CD4-positive, alpha-beta T cell treated with Interferon alpha-2 for 1 hour (primary cell): ENCODE data around the gene PSMG2.

ENCODE experiments used
- DNase-seq, 2 donors: peaks; one replicate each; pipeline ENCODE4 v3.0.0-alpha.2; 2020 to 2022

Gene PSMG2, protein sequence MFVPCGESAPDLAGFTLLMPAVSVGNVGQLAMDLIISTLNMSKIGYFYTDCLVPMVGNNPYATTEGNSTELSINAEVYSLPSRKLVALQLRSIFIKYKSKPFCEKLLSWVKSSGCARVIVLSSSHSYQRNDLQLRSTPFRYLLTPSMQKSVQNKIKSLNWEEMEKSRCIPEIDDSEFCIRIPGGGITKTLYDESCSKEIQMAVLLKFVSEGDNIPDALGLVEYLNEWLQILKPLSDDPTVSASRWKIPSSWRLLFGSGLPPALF

DNA sequence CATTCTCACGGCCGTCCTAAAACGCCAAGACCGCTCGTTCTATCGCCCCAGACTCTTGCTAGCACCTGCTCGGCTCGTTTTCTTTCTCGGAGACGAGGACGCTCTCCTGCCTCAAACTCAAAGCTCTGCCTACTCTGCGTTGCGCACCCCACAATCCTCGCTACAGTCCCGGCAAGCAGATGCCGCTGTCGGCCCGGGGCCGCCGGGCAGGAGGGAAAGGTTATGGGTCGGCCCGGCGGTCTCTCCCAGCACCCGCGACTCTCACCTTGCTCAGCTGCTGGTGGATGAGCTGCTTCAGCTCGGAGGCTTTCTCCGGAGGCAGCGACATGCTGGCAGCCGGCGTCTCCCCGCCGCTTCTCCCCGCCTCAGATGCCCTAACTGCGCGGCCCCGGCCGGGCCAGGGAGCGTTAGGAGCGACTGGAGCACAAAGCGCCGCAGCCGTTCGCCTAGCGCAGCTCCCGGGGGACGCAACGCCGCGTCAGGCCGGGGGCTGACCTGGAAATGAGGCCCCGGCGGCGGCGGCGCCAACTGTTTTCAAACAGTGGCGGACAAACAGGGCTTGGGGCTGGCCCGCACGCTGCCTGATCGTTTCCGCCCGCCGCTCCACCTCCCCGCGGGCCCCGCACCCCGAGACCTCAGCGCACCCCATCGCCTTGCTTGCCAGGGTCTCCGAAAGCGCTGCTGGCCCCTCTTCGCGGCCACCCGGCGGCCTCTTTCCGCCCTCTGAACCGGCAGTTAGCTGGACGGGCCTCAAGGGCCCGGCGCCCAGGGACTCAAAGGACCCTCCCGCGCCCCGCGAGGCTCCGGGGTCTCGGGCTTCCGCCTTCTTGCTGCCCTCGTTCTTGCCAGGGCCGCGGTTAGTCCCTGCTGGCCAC lies at the start of gene PSMG2, which contains the start of gene CEP76:
TSS of gene PSMG2 (plus strand) at position 822 of the 875 bp plus-strand sequence. CDS start 66 bp downstream, outside the sequence.
TSS of gene CEP76 (minus strand) at position 503 of the 875 bp plus-strand sequence. CDS start at position 328, 175 bp downstream.
- peak; percentile 85 to 87 for DNase-seq

DNA sequence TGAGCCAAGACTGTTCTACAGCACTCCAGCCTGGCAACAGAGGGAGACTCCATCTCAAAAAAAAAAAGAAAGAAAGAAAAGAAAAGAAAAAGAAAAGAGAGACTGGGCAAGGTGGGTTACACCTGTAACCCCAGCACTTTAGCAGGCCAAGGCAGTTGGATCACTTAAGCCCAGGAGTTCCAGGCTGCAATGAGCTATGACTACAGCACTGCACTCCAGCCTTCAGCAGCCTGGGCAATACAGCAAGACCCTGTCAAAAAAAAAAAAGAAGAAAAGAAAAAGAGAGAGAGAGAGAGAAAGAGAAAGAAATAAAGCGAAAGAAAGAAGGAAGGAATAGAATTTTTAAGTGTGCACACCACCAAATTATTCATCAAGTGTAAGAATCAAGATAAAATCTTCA lies 47.9 kb upstream of the PSMG2 start:
- DNase-seq = no peak

DNA sequence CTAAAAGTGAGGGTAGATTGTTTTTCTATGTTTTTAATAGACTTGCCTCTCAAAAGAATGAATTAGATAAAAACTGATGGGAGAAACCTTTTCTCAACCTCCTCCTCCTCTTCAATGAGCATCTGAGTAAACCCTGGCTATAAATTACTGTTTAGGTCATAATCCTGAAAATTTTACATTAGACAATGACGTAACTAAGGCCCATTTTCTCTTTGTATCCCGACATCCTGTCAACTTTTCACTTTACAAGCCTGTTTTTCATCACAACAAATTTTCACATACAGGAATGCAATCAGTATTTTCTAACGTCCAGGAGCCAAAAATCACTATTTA lies 46.3 kb upstream of the PSMG2 start:
- DNase-seq = no peak

DNA sequence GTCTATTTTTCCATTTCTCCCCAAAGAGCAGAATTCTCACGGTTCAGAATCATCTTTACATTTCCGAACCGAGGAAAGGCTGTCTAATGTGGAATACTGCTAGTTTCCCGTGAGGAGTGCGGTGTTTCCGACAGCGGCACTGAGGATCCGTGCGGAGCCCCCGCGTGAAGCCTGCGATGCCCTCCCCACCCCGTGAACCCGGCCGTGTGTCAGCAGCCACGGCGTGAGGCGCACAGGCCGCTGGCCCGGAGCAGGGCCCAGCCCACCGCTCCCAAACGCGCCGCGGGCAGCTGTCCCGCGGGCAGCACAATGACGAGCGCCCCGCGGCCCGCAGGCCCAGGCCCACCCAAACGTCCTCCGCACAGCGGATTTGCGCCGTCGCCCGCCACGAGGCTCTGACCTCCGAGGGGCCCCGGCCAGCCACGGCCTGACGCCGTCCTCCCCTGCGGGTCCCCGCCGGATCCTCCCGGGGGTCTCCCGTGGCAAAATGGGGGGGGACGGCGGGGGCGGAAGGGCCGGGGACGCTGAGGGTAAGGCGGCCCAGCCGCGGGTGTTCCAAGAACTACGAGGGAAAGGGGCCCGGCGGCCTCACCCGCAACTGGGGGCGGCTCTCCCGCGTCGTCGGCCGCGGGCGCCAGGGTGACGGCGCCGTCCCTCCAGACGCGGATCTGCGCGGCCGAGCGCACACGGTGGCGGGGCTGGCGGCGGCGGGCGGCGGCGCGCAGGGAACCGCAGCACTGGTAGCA lies 45.7 kb upstream of the PSMG2 start:
- DNase-seq = peak in 1 of 2 donors; percentile 8

DNA sequence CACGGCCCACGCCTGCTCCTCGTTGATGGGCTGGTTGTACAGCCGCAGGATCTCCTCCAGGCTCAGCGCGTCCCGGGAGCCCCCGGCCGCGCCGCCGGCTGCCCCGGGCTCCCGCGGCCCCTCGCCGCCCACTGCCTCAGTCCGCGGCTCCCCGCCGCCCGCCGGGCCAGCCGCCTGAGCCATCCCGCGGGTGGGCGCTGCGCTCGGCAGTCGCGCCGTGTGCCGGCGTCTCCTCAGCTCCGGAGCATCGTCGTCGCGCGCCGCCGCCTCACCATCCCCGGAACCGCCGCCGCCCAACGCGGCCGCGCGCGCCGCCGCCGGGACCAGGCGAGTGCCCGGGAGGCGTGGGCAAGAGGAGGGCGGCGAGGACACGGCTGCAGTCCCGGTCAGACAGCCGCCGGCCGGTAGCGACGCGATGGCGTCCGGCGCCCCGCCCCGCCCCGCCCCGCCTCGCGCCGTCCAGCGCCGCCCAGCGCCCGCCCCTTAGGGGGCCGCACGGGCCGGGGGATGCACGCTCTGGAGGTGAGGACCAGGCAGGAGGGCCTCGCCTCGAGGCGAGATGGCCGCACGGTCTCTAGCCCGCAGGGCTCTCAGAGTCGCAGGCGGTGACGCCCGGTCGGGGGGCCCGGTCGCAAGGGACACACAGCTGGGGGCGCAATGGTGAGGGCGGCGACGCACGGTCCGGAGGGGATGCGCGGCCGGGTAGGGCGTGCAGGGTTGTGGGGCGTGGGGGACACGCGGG lies 45.0 kb upstream of the PSMG2 start, which contains the start of gene SPIRE1:
TSS of gene SPIRE1 (minus strand) at position 424 of the 742 bp plus-strand sequence. CDS start at position 183, 241 bp downstream.
- peak; percentile 23 to 54 for DNase-seq

DNA sequence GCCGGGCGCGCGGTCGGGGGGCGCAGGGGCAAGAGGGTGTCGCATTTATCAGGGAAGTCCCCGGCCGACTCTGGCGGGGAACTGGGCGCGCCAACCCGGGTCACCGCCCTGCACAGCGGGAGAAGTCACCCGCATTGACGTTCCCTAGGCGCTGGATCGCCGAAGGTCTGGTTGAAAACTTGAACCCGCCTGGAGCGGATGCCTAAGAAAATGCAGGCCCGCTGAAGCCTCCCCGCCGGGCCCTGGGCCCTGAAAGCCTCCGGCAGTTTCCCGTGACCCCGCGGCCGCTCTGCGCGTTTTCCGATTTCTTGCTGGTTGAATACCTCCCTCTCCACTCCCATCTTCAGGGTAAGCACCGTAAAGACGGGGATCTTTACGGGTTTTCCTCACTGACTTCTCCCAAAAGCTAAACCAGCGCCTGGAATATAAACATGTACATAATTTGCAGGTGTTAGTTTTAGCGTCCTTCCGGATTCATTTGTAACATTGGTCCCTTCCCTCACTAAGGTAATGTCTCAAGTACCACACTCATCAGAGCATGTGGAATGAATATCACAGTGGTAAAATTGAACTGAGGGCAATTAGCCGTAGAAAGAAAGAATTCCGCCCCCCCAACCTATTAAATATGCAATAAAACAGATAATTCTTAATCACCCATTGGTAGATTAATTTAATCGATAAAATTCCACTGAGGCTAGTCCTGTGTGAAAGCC lies 44.3 kb upstream of the PSMG2 start:
- DNase-seq = peak in 1 of 2 donors; percentile 35

DNA sequence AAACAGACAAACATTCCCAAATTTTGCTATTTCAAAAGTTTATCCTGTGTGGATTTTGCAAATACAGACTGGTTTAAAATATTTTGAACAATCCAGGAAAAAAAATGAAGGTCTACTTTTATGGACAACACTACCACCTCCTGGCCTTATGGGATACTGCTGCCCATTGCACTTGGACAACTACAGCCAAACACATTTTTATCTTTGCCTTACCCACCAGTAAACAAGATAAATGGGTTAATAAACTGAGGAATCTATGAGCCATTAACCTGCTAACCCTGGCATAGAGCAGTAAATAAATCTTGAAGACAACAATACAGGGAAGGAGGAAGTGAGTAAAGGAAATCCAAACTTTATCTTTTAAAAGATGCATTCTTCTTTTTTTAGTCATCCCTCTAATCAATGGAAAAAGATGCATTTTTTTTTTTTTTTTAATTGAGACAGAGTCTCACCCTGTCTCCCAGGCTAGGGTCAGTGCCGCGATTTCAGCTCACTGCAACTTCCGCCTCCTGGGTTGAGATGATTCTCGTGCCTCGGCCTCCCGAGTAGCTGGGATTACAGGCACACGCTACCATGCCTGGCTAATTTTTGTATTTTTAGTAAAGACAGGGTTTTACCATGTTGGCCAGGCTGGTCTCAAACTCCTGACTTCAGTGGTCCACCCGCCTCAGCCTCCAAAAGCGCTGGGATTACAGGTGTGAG lies 42.8 kb upstream of the PSMG2 start:
- peak; percentile 29 to 59 for DNase-seq

DNA sequence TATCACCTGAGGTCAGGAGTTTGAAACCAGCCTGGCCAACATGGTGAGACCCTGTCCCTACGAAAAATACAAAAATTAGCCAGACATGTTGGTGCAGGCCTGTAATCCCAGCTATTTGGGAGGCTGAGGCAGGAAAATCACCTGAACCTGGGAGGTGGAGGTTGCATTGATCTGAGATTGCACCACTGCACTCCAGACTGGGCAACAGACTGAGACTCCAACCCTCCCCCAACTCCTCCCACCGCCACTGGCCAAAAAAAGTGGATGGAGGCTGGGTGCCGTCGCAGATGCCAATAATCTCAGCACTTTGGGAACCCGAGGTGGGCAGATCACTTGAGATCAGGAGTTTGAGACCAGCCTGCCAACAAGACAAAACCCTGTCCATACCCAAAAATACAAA lies 34.8 kb upstream of the PSMG2 start:
- DNase-seq = no peak

DNA sequence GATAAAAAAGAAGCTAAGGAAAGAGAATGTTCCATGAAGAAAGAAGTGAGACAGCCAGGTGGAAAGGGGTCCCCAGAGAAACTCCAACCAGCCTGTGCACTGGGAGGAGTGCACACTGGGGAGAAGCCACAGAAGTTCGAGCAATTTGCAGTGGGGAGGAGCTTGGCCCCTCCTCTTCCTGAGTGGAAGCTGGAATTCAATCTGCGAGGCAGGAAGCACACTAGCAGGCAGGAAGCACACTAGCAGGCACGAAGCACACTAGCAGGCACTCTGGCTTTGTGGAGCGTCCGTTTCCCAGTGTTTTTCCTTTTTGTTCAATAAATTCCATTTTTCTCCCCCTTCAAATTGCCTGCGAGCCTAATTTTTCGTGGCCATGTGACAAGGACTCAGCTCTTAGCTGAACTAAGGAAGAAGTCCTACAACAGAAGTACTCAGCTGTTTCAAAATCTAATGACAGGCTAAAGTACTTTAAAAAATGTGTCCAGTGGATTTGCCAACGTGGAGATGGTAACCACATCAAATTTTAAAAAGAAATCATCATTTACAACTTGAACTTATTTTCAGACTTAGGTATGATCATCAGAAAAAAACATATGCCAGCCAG lies 23.6 kb upstream of the PSMG2 start:
- no peak for DNase-seq

DNA sequence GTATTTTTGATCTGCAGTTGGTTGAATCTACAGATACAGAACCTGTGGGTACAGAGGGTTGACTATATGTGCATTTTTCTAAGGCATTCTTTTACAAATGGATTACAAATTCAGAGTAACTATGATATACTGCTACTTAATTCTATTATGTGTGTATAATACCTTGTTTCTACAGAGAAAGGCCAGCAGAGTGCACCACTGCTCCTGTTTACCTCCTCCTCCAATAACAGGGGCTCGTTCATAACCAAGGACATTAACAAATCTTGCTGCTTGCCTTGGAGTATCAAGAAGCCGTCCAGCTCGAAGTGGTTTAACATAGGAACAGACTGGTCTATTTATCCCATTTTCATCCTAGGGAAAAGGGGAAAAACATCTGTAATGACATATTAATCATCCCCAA lies 16.7 kb upstream of the PSMG2 start:
- peak in 1 of 2 donors; percentile 1 for DNase-seq

DNA sequence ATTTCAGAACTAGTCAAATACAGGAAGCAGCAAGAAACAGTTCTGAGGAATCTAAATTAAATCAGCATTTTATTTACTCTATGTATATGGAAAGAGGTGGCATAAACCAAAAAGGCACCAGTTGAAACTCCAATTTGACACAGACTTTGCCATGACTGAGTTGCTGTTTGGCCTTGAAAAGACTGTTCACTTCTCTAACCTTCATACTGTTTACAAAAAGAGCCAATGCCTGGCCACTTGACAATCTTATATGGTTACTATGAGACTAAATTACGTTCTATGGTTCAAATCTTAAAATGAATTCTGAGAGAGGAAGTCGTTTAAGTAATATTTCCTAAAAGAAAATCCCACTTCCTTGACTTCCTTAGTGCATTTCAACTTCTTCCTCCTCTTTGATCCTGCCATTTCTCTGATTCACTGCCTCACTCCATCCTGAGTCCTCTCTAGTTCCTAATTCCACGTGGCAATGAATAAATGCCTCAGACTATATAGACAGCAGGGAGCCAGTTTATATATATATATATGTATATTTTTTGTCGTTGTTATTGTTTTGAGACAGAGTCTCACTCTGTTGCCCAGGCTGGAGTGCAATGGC lies 13.5 kb upstream of the PSMG2 start:
- no peak for DNase-seq

DNA sequence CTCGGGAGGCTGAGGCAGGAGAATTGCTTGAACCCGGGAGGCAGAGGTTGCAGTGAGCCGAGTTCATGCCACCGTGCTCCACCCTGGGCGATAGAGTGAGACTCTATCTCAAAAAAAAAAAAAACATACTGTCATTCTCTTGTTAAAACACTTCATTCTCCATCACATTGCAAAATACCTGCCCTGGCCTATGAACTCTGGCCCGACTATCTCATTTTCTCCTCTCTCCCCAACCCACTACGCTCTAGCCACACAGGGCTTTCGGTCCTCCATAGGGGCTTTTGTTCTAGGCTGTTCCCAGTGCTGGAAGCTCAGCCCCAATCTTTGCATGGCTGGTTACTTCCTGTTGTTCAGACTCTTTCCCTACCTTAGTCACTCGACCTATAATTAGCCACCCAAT lies 10.6 kb upstream of the PSMG2 start:
- DNase-seq = no peak

DNA sequence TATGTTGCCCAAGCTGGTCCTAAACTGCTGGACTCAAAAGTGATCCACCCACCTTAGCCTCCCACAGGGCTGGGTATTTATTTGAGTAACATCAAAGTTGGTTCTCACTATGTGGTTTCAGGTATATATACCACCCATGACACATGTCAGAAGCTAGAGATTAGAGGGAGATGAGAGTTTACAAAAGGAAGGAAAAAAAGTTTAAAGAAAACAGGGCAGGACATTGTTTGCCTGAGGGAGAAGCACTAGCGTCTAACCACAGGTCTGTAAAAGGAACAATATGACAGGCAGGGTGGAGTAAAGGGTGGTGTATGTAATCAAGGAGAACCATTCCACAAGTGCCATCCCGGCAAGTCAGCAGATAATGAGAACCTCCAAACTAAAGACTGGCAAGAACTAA lies 8.8 kb upstream of the PSMG2 start:
- no peak for DNase-seq

DNA sequence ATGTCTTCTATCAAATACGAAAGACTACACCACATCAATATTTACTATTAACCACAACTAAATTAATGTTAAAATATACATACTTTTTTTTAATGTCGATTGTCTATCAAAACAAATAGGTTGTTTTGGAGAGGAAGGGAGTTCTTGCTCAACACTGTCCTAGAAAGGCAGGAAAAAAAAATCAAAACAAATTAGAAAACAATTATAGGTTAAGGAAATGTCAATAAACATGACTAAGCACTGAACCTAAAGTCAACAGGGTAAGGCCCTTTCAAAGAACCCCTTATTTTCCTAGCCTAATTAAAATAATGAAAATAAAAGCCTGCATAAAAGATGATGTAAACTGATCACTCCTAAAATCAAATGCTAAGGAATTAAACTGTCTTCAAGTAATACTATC lies 3.1 kb upstream of the PSMG2 start:
- DNase-seq = no peak

DNA sequence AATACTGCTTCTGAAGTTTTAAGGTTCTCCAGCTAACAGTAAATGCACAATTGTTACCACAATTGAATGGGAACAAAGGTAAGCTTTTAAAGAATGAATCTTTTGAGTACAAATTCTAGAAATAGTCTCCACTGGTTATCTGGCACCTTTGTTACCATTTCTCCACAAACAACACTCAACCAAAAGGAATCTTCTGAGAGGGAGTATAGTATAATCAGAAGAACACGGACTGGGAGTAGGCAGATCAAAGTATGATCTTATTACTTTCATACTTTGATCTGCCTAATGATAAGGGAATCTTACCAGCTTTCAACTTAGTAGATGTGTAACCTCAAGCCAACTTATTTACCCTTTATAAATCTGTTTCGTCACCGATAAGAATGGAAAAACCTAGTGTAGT lies 1.7 kb upstream of the PSMG2 start:
- DNase-seq = peak in 1 of 2 donors; percentile 30

DNA sequence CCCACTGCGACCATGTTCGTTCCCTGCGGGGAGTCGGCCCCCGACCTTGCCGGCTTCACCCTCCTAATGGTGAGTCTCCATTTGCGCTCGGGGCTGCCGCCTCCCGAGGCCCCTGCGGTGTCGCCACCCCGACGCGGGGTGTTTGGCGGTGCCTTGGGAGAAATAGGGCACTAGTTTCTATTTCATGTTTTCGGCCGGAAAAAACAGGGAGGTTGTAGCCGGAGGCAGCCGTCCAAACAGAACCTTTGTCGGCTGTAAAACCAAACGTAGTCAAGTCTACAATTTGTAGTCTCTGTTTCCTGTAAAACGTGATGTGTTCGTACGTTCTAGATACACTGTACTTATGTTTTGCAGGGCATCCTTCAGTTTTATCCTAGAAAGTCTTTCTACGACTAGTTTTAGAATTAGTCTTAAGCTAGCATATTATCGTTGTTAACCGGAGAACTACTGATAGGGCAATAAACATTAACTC lies 290 bp downstream of the PSMG2 start:
- DNase-seq = no peak

DNA sequence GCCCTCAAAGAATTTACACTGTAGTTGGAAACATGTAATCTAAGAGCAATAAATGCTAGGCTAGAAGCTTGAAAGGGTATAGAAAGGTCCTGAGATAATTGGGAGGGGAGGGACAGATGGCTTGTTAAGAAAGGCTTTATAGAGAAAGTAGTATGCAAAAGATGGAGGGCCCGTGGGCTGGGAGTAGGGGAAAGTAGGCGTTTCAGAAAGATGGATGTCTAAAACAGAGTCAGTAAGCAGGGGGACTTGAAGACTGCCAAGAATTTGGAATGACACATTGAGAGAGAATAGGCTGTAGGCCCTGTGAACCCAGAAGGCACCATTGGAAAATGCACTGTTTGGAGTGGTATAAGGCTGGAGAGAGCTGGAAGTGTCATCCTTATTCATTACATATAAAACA lies 822 bp downstream of the PSMG2 start:
- peak in 1 of 2 donors; percentile 21 for DNase-seq

DNA sequence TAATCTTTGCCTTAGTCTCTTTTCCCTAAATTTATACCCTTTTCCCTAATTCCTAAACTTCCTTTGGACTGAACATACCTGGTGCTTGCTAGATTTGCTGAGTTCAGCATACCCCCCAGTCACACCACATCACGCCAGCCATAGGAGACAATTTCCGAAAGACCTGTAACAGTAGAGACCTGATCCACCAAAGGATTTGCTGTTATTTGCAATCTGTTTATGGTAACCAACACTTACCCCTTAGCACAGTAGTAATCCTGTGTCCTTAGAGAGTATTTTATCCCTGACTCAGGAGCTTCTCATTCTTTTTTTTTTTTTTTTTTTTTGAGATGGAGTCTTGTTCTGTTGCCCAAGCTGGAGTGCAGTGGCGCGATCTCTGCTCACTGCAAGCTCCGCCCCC lies 8.6 kb downstream of the PSMG2 start:
- no peak for DNase-seq

DNA sequence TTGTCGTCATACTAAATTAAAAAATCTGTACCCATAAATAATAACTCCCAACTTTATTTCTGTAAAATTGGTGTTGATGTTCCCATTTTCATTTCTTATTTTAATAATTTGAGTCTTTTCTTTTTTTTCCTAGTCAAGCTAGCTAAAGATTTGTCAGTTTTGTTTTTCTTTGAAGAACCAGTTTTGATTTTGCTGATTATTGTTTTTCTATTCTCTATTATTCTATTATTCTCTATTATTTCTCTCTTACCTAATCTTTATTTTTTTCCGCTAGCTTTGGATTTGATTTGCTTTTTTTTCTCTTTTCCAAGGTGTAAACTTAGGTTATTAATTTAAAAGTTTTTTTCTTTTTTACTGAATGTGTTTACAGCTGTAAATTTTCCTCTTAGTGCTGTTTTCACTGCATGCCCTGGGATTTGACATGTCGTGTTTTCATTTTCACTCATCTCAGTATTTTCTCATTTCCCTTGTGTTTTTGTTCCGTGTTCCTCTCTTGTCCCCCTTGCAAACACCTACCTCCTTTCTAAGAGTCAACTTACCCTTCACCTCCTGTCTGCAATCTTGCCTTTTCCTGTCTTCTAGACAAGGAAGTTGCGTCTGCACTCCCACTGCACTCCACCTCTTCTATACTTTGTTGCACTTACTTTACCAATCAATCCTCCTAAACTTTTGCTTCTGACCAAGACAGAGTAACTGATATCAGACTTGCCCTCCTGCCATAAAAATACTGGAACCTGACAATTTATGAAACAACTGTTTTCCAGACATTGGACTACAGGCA lies 18.8 kb downstream of the PSMG2 start:
- no peak for DNase-seq
